ENCODE measurements around the gene CPED1.

CPED1 gene

DNA sequence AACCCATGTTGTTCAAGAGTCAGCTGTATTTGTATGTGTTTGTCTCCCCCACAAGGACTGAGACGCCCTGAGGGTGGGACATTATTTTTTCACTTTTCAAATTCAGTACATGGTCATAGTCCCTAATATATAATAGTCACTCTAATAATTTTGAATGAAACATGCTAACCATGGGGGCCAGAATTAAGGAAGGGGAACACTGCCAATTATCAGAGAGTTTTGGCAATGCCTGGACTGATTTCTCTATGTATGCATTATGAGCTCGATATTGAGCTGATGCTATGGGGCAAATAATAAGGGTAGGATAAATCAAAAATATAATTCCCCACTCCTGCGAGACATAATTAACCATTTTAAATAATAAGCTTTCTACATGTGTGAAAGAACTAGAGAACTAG lies 87.4 kb downstream of the CPED1 start:
- DNase-seq, result no peak

DNA sequence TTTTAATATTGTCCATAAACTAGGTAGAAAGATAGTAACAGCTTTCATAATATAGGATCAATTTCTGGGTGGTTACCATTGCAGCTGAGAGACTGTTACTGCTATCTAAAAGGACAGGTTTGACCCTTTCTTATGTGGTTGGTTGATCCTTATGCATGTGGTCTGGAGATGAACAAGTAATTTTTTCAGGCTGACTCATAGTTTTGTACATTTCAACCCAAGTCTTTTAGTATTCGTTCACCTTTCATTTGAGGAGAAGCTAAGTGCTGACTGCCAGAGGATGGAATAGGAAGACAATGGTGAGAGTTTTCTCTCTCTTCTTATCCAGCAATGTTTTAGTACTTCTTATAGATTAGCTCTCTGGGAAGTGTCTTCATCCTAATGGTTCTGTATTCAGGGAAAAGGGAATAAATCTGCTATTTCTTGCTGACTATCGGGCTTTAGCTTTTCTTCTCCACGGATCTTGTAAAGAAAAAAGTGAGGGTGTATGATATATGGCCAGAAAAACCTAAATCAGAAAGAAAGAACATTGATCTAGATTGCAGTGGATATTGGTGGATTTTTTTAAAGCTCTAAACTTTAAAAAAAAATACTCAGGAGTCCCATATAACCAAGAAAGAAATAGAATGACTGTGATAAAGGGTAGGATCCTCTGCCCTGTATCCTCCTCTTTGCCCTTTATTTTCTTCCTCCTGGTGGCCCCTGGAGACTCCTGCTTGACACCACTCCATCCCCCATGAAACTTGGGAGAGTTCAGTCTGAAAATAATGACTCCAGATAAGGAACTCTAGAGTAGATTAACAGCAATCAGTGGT lies 88.0 kb downstream of the CPED1 start:
- DNase-seq, result no peak

GRCh38 chr7:121077165-121077630 lies 88.7 kb downstream of the CPED1 start:
- DNase-seq, result no peak

DNA sequence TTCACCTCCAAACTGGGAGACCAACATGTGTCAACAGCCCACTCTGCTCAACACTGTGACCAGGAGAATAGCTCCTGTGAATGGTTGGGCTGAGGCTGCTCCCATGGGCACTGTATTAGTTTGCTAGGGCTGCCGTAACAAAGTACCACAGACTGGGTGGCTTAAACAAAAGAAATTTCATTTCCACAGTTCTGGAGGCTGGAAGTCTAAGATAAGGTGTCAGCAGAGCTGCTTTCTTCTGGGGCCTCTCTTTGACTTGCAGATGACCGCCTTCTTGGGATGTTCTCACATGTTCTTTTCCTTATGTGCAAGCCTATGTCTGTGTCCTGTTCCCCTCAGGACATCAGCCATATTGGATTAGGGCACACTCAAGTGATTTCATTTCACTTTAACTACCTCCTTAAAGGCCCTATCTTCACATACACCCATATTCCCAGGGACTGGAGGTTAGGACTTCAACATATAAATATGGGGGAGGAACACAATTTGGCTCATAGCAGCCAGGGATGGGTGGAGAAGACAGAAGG lies 90.3 kb downstream of the CPED1 start:
- no peak for DNase-seq

DNA sequence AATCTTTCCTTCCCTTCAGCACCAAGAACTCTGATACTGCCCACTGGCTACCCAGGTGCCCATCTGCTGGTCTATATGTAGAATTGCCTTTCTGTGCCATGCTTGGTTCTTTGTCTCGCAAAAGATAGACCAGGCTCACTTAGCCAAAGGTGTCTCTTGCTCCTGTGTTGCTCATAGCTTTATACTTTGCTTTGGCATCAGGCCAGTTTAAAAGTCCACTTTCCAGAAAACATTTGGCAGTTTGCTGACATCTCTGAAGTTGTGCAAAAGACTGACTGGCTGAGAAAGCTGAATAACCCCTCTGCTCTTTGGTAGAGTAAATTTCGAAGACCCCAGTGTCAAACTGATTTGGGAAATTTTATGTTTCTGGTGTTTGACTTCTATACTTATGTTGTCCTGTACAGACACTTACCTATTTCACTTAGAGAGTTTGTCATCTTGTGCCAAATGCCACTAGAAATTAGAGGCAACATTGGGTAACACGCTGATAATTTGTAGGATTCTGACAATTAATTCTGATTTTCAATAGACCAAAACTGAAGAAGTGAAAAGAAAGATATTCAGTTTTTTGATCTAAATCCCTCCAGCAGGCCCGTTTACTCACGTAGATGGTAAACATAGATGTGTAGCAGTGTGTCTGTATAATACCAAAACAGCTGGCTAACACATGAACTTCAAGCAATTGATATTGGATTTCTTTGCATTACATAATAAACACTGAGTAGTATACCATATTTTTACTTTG lies 91.1 kb downstream of the CPED1 start:
- DNase-seq, result no peak

- no peak for DNase-seq
Observed at GRCh38 chr7:121080257-121080912, 91.9 kb downstream of the CPED1 start.

DNA sequence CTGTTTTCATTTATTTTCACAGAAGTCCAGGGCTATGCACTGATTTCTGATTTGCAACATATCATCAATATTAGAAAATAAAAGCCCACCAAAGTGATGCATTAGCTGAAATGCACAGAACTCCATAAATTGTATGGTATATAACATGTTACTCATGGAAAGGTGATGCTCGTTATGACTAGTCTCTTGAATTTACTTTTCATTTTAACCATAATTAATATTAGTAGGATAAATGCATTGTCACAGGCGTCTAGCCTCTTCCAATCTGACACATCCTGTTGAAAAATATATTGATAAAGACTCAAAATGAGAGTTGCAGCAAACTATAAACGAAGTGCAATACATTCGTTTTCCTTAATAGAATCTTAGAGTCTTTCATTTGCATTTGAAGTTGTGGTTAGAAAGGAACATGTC lies 92.4 kb downstream of the CPED1 start:
- DNase-seq, result no peak

- no peak for DNase-seq
Observed at GRCh38 chr7:121081327-121081936, 92.9 kb downstream of the CPED1 start.

DNA sequence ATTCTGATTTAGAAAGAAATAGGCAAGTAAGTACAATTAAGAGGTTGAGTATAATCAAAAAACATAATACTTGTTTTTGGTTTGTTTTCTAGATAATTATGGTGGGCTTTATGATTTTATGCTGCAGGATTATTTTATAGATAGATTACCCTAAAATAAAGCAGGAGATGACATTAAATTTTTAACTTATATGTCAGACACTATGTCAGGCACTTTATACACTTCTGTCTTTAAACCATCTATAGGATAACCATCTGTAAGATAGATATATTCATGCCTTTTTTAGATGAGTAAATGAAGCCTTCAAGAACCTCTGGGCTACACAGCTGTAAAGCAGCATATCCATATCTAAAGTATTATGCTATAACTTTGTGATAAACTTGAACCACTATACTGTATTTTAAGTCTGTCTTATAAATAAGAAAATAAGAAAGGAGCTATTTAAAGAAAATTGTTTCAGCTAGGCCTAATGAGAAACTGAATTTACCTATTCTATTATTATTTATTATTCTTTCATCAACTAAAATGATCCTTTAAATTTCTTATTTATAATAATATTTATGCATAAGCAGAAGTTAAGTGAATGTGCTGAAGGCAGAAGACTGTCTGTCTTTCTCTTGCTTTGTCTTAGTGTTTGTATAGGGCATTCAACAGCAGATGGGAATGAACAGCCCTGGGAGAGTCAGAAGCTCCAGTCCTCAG lies 94.0 kb downstream of the CPED1 start:
- DNase-seq, result no peak

GRCh38 chr7:121083138-121083789 lies 94.8 kb downstream of the CPED1 start:
- DNase-seq, result no peak

DNA sequence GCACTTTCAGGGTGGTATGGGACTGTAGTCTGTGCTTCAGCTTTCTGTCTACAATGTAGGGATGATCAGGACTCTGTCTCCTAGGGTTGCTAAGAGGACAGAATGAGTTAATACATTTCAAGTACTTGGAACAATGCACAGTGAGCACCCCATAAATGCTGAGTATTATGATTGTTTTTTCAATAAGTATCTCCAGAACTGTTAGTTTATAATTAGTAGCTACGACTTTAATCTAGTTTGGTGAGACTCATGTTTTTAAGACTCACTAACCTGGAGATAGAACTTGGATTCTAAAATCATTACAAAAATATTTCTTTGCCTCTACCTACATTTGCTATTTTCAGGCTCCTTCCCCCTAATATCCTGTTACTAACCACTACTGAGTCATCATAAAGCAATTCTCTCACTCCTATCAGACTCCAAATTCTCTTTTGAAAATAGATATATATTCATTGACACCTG lies 95.3 kb downstream of the CPED1 start:
- DNase-seq, result no peak

DNA sequence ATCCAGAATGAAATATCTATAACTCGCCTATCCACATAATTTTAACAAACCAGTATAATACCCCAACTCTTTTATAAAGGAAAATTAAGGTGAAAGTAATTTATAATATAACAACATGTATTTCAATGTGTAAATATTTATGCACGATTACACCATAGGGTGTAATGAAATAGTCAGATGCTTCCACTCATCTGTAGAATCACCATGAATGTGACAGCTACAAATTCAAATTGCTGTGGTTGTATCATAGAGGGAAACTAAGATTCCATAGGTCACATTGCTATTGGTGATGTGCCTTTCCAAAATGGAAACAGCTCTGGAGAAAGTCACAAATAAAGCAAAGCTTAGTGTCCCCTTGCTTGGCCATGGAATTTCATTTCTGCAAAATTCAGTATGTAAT lies 95.7 kb downstream of the CPED1 start:
- DNase-seq, result no peak

DNA sequence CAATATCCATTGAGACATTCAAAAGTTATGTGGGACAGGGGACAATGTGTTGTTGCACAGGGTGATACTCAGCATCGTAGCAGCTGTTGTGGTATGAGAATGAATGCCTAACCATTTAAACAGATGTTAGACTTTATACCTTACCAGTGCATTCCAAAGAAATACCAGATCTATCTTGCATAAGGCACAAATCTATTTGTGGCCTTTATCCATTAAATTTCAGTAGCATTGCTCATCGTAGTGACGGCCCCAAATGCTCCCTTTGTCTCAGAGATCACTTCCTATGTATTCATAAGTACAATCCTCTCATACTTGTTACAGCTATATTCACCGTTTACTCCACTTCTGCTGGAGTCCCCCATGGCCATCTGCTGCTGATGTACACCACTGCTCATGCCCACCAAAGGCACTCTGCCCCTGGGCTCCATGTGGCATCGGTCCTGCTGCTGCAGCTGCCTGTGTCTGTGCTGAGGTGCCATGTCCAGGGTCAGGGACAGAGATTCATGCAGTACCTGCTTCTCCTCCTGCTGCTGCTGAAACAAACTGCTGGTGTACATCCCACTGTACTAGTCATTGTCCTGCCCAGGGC lies 96.3 kb downstream of the CPED1 start:
- no peak for DNase-seq

GRCh38 chr7:121085922-121086321 lies 97.4 kb downstream of the CPED1 start:
- no peak for DNase-seq

GRCh38 chr7:121088870-121089269 lies 100.4 kb downstream of the CPED1 start:
- no peak for DNase-seq

DNA sequence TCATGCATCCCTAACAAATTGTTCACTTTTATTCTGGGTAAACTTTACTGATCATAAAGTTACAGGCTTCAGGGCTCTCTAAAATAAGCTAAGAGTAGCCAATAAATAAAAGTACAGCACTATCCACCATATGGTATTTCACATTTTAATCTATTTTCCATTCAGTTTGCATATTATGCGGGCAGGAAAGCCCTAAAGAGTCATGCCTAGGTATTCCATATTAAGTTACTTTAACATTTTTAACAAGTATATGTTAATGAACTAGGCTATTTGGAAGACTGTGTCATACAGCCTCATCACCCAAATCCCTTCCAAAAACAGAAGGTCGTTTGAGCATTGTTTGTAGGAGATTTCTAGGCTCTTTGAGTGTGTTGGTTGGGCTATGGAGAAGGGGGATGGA lies 106.3 kb downstream of the CPED1 start:
- no peak for DNase-seq

- no peak for DNase-seq
Observed at GRCh38 chr7:121097577-121097976, 109.1 kb downstream of the CPED1 start.

- no peak for DNase-seq
Observed at GRCh38 chr7:121099572-121099971, 111.1 kb downstream of the CPED1 start.

- no peak for DNase-seq
Observed at GRCh38 chr7:121101083-121101482, 112.6 kb downstream of the CPED1 start.

- no peak for DNase-seq
Observed at GRCh38 chr7:121101621-121102020, 113.1 kb downstream of the CPED1 start.

DNA sequence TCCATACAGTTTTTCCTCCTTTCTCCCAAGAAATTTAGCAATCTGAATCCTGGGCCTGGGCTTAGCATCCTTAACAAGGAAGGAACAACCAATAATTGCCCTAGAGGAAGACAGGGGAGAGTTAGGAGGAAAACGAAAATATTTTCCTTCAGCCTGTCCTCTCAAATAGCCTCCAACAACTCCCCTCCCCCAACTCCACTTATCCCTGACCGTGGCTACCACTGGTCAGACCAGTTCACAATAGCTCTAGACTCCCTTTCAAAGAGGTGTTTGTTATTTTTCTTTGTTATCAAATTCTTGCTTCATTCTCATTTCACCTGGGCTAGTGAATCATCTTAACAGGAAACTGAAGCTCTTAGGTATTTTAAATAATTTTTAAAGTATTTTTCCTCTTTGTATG lies 114.1 kb downstream of the CPED1 start:
- no peak for DNase-seq
